CD4-positive, alpha-beta T cell treated with Interleukin-1 beta for 1 hour (primary cell): ENCODE results near the gene FGGY.
"Not testable (repeated sequence)": the region's sequence is repeated elsewhere in the genome, so short reads cannot be mapped to it uniquely, and the experiment has no call there.

Experiments used
- DNase-seq, 2 donors: peaks; one replicate each; pipeline ENCODE4 v3.0.0-alpha.2; 2020 to 2022

Gene FGGY

DNA sequence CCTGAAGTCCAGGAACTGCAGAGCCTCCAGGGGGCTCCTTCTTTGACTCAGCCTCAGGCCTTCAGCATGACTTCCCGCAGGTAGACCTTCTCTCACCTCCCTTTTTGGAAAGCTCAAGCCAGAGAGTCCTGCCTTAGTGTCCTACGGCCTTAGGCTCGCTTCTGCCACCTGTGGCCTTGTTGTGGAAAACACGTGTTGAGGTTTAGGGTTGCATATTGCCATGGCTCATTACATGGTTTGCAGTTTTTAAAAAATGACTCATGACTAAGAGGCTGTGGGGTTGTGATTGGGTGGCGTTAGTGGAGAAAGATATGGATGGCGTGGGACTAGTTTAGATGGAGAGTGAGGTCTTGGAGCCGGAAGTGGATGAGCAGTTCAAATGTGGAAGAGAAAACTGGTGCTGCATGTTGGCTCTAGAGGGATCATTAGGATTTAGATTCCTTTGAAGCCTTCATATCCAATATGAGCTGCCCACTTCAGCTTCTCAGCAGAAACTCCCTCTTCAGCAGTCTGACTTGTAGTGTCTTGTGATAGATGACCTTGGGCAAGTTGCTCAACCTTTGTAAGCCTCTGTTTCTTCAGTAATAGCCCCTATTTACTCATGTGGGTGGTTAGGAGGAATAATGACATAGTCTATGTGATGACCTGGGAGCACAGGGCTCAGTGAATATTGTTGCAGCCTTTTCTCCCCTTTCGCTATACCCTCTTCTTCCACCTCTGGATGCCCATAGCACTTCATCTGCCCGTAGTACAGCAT is 6.5 kb upstream of the FGGY start:
- peak in 1 of 2 donors; percentile 41 for DNase-seq

DNA sequence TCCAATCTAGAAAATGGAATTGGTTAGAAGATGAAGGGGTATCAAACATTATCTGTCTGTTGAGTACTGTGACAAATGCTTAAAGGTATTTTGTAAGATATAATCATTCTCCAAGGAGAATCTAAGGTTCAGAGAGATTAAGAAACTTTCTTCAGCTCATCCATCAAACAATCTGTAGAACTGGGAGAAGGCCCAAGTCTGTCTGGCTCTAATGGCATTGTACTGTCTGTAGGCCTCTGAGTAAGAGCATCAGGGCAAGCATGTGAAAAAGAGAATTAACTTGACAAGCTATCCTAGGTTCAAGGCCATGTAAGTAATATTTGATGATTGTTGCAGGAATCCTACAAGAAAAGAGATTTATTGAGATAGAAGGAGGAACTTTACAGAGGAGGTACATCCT is 5.3 kb upstream of the FGGY start:
- no peak for DNase-seq

DNA sequence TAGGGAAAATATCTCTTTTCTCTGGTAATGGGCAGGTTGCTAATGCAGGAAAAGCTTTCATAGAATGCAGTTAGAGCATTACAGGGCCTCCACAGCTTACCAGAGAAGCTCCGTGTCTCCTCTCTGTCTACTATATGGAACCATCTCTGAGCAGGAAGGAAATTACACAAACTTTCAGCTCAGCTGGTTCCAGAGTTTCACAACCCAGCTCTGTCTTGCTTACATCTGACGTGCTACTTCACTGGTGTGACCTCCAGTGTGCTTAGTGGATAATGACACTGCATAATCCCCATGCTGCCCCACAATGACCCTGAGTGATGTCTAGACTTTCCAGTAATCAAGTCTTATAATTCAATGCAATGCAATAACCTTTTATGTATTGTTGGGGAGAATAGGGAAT is 4.3 kb upstream of the FGGY start:
- DNase-seq = peak; percentile 23 to 72

DNA sequence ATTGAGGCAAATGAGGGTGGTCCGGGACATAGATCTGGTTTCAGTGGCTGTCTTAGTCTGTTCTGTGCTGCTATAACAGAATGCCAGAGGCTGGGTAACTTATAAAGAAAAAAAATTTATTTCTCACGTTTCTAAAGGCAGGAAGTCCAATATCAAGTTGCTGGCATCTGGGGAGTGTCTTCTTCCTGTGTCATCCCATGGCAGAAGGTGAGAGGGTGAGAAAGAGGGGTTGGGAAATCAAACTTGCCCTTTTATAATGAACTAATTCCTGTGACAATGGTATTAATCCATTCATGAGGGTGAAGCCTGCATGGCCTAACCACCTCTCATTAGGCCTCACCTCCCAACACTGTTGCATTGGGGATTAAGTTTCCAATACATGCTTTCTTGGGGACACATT is 3.7 kb upstream of the FGGY start:
- DNase-seq = no peak

DNA sequence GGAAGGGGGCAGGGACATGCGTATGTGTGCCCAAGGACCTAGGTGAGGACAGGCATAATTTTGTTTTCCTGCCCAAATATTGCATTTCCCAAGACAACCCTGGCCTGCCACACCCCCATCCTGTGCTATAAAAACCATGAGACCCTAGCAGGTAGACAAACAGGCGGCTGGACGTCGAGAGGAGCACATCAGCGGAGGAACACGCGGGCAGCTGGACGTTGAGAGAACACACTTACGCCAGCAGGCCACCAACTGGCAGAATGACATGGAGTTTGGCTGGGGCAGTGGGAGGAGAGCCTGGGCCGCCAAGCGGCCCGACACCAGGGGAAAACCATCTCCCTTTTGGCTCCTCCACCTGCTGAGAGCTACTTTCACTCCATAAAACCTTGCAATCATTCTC is 3.0 kb upstream of the FGGY start:
- DNase-seq = no peak

DNA sequence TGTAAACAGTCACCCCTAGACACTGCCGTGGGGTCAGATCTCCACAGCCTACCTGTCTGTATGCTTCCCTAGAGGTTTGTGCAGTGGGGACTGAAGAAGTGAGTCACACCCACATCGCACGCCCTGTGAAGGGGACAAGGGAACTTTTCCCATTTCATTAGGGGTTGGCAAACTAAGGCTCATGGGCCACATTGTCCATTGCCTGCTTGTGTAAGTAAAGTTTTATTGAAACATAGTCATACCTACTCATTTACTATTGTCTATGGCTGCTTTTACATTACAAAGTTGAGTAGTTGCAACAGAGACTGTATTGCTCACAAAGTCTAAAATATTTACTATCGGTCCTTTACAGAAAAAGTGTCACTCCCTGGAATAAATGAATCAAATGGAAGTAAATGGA is 2.5 kb upstream of the FGGY start:
- no peak for DNase-seq

DNA sequence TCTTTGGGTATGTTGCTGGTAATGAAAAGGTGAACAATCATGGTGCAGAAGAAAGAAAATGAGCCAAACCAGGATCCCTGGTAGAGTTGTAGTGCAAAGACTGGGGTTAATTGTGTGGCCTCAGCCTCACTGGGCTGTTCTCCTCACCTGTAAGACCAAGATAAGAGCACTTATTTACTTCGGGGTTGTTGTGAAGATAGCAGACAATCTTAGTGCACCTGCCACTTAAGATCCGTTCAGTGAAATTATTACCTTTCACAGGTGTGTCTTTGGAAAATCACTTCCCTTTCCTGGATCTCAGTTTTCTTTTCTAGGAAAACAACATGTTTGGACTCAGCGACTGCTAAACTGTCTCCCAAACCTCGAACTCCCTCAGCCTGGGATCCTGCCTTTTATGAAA is 1.3 kb upstream of the FGGY start:
- no peak for DNase-seq

DNA sequence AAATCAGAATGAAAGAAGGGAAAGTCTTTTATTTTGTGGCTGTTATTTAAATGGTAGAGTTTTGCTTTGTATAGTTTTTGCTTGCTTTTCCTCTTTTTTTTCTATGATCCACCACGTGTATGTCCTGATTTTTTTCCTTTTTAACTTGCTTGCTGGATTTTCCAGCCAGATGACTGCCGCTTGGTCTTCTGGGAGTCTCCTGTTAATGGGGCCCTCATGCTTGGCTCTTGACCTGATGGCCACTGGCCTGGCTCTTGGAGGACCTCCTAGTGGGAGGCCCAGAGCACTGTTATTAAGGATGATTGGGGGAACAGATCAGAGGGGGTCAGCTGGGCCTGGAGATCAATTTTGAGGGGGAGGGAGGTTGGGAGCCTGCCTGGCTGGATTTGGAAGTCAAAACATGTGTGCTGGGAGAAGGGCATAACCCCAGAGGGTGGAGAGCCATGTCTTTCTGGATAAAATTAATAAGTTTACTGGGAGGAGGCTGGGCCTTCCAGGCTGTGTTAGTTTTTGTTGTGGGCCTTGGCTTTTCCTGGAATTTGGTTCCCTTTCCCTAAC is 1.2 kb downstream of the FGGY start:
- DNase-seq = no peak

DNA sequence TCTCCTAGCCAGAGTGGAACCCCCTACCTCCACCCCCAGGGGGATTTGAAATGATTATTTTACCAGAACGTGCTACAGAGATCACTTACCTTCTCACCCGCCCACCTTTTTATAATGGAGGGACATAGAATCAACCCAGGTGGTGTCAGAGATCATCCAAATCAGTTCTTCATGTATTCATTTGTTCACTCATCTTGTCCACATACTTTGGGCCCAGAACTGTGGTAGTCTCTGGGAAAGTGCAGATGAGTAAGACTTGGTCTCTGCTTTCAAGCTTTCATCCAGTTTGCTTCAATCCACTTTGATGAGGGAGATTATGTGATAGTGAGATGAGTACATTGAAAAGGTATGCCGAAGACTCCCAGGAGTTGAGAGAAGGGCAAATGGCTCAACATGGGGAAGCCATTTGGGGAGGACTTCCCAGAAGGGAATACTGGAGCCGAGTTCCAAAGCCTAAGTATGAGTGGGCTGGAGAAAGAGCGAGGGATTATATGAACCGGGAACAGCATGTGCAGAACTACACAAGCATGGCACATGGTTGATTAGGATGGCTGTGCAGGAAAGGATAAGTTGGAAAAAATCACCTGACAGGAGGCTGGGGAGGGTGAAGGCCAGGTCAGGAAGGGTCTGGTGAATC is 1.9 kb downstream of the FGGY start:
- DNase-seq = no peak

DNA sequence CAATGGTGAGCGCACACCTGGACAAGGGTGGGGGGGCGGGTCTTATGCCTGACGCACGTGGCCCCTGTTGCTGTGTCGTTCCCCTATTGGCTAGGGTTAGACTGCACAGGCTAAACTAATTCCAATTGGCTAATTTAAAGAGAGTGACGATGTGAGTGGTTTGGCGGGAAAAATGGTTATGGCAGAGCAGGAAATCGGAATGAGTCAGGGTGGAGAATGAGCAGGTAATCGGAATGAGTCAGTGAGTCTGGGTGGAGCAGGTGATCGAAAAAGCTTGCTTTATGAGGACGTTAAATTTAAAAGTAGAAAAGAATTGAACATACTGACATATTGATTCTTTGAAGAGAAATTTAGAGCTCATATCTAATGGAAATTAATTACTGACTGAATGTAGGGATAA is 2.8 kb downstream of the FGGY start:
- not testable (repeated sequence) for DNase-seq

DNA sequence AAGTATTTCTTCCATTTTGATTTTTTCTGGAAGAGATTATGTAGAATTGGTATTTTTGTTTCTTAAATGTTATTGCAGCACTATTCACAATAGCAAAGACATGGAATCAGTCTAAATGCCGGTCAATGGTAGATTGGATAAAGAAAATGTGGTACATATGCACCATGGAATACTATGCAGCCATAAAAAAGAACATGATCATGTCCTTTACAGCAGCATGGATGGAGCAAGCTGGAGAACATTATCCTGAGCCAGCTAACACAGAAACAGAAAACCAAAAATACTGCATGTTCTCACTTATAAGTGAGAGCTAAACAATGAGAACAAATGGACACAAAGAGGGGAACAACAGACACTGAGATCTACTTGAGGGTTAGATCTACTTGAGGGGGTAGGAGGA is 5.4 kb downstream of the FGGY start:
- no peak for DNase-seq

DNA sequence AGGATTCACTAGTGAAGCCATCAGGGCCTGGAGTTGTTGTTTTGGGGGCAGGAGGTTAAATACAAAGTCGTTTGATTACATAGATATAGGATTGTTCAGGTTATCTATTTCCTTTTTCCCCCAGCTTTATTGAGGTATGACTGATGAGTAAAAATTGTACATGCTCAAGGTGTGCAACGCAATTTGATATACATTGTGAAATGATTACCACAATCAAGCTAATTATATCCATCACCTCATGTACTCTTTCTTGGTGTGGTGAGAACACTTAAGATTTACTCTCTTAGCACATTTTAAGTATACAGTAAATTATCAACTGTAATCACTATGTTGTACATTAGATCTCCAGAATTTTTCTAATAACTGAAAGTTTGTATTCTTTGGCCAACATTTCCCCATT is 6.0 kb downstream of the FGGY start:
- DNase-seq = no peak

DNA sequence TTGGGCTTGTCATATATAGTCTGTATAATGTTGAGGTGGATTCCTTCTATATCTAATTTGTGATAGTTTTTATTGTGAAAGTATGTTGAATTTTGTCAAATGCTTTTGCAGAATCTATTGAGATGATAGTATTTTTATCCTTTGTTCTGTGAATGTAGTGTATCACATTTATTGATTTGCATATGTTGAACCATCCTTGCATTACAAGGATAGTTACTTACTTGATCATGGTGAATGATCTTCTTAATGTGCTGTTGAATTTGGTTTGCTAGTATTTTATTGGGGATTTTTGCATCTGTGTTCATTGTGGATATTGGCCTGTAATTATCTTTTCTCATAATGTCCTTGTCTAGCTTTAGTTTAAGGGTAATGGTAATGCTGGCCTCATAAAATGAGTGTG is 8.3 kb downstream of the FGGY start:
- no peak for DNase-seq

DNA sequence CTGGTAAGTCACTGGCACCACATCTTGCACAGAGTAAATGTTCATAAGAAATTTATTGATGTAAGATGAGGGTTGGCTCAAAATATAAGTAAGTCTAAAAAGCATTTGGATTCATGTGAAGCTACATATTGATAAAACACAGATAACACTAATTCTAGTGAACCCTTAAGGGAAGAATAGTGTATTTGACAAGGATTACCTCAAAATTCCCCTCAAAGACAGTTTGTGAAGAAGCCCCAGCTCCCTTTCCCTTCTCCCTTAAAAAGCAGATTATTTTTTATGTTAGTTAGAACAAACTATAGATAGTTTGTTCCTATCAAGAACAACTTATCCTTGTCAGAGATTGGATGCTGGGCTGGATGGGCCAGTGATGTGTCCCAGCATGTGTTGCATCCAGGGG is 10.7 kb downstream of the FGGY start:
- DNase-seq = no peak

DNA sequence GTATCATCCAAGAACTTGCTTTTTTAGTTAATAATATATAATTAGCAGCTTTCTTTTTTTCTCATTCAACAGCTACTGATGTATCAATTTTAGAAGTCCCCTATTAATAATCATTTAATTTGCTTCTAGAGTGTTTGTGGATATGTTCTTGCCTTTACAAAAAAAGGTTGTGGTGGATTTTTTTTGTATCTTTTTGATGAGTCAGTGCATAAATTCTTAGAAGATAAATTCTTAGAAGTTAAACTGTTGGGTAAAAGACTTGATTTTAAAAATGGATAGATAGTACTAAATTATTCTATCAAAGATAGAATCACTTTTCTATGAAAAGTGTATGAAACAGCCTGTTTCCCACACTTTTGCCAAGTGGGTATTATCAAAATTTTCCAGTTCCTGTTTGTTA is 11.9 kb downstream of the FGGY start:
- DNase-seq = no peak

DNA sequence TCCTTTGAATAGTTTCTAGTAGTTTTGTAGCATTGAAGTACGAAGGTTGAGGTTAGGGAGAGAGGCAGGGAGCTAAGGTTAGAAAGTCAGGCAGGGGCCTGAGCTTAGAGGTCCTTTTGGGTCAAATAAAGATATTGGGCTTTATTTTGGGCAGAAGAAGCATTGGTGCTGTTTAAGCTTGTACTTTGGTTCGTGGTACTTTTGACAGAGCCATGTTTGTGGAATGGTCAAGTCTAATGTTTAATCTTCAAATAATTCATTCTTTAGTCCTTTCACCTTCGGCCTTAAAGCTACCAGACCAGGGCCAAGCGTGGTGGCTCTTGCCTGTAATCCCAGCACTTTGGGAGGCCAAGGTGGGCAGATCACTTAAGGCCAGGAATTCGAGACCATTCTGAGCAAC is 12.5 kb downstream of the FGGY start:
- DNase-seq = no peak

DNA sequence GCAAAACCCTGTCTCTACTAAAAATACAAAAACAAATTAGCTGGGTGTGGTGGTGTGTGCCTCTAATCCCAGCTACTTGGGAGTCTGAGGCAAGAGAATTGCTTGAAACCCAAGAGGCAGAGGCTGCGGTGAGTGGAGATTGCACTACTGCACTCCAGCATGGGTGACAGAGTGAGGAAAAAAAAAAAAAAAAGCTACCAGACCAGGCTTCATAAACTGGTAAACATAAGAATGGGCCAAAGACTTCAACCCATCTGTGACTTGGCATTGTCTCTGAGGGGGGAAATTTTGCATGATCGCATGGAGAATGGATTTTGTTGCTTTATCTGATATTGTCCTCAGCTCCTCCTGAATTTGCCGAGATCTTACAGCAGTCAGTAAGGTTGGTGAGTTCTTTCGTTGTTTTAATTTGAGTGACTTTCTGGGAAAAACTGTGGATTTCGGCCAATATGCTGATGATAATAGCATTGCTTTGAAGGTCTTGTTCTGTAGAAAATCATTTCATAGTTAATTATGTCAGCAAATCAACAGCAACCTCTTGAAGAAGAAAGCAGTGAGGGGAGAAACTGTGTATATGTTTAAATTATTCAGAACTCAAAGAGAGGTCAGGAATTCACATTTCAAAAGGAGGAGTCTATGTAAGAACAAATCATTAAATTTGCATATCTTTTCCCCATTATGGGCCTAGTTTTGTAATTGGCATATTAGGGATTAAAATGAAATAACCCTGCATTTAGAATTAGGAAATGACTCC is 13.1 kb downstream of the FGGY start:
- no peak for DNase-seq

DNA sequence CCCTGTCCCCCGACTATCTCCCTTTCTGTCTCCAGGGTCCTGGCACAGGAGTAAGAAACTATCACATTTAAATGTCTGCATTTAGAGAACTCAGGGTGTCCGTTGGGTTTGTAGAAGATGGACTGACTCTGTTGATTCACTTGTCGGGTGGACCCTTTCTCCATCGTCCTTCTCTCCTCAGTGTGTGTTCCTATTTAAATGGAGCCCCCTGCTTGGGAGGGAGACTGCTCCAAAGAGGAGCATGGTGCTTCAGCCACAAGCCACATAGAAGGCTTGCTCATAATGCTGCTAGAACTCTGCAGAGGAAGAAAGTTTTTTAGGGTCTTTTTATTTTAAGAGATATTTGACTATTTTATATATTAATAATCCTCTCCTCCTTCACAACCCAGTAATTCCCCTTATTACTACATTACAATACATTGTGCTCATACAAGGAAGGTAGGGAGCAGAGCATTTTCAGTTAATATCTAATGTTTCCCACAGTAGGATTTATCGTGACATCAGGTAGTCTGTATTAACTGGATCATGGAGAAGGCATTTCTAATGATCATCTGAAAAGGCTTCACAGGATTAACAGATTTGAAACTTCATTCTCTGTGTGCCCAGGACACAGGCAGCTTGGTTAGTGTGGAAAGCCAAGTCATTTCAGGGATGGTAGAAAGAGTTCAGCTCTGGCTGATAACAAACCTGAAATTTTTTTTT is 13.8 kb downstream of the FGGY start:
- no peak for DNase-seq

DNA sequence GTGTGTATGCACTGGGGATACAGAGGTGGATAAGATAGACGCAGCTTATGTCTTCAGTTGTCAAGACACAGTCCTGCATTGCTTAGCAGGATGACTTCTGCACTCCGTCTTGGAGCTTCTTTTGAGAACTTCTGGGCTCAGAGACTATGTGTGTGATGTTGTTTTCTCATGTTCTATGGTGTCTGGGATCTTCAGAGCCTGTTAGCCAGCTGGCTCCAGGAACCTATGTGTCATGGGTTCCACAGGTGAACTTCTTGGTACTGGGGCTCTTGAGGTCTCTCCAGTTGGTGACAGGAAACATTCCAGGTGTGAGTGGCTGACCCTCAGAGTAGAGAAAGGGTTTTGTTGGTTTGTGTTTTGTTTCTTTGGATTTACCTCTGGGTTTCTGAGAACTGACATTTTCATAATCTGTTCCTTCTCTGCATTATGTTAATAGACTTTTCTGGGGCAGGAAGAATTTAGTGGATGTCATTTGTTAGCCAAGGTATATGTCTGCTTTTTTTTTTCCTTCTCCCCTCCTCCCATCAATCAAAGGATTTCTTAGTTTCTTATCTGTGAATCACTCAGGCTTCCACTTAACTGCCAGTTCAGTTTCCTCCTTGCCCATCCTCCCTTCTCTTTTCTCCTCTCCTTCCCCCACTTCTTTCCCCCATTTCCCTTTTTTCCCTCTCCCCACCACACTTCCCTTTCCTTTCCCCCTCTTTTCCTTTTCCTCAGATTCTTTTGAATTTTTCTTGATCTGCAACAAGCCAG is 18.1 kb downstream of the FGGY start:
- DNase-seq = no peak

DNA sequence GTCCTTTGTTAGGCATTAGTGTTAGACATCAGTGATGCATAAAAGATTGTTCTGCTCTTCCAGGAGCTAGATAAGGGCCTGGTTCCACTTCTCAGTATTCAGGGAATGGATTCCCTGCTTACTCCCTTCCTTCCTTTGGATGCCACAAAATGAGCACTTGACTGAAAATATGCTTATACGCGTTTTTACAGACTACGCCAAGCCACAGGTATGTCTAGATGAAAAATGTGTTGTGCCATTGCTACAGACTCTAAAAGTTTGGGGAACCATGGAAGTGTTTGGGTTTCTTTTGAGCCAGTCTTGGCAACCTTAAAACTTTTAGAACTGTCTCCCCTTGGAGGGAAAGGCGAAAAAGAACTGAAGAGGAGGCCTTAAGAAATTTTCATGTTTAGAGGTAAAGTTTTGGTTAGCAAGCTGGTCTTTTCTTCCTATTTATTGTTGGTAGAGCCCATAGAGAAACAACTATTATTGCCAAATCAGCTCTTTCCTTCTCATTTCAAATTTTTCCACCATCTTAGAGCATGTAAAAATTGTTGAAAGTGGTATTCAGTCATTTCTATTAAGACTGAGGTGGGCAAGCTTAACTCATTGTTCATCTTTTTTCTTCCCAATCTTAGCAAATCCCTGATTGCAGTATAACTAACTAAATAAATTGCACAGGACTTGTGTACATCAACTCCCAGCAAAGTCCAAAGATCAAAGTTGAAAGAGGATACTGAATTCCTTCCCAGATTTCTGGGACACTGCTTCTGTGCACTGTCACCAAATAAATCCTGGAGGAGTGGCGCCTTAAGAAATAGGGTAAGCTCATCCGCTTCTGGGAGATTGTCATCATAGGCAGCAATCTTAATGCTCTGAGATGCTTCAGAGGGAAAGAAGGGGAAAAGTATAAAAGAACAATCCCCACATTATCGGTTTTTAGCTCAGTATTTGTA is 18.9 kb downstream of the FGGY start:
- no peak for DNase-seq

DNA sequence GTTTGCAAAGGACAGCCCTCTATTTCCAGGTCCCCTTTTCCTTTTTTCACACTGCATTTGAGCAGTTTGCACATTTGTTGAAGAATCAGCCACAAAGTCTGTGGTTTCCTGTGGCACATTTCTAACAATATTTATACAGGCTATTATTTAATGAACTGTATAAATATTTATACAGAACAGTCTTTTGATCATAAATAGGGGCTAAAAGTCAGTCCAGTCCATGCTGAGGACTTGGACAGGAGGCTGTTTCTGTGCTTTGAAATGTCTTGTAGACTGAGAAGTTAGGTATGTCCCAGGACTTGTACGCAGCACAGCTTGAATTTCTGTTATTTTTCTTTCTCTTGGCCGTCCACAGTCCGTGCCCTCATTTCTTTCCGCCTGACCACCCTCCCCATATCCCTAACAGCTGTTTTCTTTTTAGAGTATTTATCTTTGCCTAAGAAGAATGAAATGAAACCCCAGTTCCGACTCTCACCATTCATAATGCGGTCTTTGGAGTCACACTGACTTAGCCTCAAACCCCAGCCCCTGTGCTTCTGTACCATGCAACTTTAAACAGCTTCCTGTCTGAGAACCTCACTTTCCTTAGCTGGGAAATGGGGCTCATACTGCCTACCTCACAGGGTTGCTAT is 19.7 kb downstream of the FGGY start:
- no peak for DNase-seq
